PC-9 (cell line): Measurements from ENCODE around the gene HMHB1.

Experiments used
- CTCF ChIP-seq: fragments of 200-600 bp; sonication (generic); conservative IDR thresholded peaks from 2 replicates; pipeline ENCODE4 v1.6.1; 2017; ENCODE audit warnings: mixed run types, antibody characterized with exemption, mild to moderate bottlenecking, moderate library complexity
- EZH2 ChIP-seq: fragments of 200-600 bp; sonication (generic); IDR thresholded peaks from 2 replicates; pipeline ENCODE4 v1.8.0; 2017; ENCODE audit warnings: antibody characterized with exemption, low read depth

GRCh38 chr5:143779506-143779905, 32.5 kb upstream of the HMHB1 start:
- TF ChIP-seq CTCF (no peak), EZH2 (no peak)
